ENCODE measurements around the gene UBE2H.
"Not testable (repeated sequence)": the region's sequence is repeated elsewhere in the genome, so short reads cannot be mapped to it uniquely, and the experiment has no call there.

The UBE2H gene

GRCh38 chr7:129840757-129841156 lies 112.0 kb downstream of the UBE2H start:
- no peak for DNase-seq

DNA sequence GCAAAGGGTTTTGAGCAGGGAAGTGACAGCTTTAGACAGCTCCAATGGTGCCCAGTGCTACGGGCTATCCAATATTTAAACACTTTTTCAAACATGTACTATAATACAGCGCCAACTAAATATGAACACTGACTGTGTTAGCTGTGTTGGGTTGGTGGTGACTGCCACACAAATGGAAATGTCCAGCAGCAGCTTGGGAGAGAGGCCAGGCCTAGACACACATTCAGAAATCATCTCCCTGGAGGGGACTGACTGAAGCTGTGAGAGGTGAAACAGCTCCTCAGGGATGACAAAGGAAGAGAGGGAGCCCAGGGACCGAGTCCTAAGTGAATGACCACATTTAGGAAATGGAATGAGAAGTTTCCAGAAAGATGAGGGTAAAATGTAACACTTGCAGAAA lies 115.8 kb downstream of the UBE2H start:
- DNase-seq, result no peak

DNA sequence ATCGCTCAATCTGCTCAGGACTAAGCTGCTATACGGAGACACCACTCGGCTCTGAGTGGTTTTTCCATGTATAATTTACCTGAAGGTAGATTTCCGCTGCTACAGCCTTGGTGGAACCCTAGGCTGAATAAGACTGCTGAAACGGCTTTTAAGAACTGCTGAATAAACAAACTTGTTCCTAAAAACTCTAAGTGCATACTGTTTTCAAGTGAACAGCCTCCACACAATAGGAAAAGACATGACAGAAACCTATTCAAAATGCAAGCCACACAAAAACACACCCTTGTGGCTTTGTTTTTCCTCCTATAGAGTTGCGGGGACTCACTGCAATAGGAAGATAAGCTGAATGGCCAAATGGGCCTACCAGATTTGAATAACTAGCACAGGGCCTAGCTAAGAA lies 117.2 kb downstream of the UBE2H start:
- DNase-seq, result no peak

DNA sequence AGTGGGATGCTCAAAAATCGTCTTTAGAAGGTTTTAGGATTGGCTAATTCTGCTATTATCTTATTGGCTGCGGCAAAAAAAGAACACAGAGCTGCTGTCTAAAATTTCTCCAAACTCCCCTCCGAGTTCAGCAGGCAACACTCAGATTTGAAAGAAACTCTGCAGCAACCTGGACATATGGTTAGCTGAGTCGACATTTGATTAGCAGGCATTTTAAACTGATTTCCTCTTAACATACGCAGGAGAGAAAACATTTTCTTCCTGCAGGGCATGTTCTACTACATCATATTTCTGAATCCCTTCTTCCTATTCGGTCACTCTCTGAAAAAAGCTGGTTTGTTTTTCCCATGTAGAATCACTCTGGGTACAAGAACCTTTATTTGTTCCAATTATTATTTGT lies 119.4 kb downstream of the UBE2H start:
- not testable (repeated sequence) for DNase-seq

DNA sequence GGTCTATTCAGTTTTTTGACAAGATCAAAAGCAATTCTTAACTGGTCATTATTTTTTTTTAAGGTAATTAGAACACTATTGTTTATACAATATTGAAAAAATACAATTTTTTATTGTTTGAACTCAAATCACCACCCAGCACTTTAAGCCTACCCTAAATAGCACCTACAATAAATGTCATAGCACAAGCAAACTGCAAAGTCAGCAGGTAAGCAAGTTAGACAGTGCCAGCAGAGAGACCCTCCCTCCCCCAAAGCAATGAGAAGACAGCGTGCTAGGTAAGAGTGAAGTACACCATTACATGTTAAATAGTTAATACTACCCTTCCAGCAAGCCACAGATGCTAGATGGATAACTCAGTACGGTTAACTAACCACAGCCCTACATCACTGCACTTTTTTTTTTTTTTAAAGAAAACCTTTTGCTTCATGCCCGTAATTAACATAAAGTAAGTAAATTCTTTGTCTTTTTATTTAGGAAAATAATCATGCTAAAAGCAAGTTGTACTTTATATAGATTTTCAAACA lies 120.0 kb downstream of the UBE2H start:
- DNase-seq, result no peak

- DNase-seq, result no peak
Measured at GRCh38 chr7:129832282-129832681, 120.5 kb downstream of the UBE2H start.

DNA sequence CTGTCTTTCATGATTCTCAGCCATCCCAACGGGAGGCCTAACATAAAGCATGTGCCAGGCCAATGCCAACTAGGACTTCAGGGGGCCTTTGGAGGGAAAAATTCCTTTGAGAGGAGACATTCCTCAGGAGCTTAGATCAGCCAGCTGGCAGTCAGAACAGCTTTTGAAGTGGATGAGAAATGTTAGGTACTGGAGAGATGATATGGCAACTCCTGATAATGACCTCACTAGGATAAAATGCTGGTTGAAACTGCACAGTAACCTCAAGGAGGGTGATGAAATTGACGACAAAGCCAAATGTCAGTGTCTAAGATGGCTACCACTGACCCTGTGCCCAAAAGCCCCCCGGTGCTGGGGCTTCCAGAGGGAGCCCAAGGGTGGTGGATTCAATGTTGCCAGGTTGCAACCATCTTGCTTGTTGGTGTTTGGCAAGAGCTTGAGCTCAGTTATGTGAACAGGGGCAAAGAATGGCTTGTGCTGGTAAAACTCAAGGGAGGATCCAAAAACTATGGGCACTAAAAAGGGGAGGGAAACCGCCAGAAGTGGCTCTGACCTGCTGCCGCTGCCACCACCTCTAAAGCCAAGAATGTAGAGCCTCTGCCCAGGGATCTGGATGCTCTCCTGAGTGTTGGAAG lies 121.2 kb downstream of the UBE2H start:
- DNase-seq, result no peak

DNA sequence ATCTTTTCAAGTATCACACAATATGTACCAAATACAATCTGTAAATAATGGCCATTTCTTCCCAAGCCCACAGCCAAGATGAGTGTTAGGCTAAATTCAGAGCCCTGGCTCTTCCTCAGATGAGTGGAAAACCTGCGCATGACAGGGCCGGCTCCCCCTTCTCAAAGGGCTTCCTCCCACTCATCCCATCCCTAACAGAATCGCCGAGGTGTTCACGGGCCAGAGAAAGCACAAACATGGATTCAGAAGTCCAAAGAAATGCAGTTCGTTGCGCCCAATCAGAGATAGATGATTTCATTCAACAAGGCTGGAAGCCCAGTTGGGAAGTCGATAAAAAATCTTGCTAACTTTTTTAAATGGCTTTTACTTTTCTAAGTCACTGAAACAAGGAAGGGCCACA lies 121.8 kb downstream of the UBE2H start:
- no peak for DNase-seq

GRCh38 chr7:129829737-129830631 lies 122.8 kb downstream of the UBE2H start:
- DNase-seq, result peak; percentile 74 to 78

- no peak for DNase-seq
Measured at GRCh38 chr7:129828989-129829736, 123.6 kb downstream of the UBE2H start.

- DNase-seq, result no peak
Measured at GRCh38 chr7:129828078-129828762, 124.5 kb downstream of the UBE2H start.

GRCh38 chr7:129827467-129827990 lies 125.2 kb downstream of the UBE2H start:
- no peak for DNase-seq

DNA sequence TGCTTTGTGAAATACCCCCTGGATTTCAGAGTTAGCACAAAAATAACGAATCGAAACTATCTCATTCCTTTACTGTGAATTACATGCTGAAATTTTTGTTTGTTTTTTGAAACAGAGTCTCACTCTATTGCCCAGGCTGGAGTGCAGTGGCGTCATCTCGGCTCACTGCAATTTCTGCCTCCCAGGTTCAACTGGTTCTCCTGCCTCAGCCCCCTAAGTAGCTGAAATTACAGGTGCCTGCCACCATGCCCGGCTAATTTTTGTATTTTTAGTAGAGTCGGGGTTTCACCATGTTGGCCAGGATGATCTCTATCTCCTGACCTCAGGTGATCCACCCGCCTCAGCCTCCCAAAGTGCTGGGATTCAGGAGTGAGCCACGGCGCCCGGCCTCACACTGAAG lies 125.9 kb downstream of the UBE2H start:
- DNase-seq, result not testable (repeated sequence)

DNA sequence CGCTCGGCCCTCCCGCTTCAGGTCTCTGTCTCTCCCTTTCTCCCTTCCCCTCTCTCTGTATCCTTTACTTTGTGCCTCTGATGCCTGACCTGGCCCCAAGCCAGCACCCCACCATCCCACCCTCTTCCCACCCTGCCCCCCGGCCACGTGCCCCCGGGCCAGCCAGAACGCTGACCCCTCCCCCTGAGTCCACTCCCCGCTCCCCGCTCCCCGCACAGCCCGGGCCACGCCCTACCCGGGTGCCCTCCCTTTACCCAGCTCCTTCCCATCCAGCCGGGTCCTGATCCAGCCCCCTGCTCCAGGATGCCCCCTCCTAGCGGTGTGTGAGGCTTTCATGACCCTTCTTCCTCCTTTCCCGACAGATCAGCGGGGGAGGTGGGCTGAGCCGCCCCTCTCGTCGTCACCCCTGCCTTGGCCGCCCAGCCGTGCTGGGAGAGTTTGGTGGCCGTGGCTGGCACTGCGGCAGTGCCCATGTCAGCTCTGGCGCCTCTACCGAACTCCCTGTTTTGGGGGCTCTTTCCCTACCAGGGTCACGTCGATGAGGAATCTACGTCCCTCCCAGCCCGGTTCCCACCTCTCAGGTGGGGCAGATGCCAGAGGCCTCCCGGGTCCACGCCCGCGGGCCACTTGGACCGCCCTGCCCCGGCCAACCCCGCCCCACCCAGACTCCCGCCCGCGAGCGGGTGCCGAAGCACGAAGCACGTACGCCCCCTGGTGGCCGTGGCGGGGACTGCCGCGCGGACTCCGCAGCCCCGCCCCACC lies 127.4 kb downstream of the UBE2H start:
- DNase-seq, result peak; percentile 86 to 90

DNA sequence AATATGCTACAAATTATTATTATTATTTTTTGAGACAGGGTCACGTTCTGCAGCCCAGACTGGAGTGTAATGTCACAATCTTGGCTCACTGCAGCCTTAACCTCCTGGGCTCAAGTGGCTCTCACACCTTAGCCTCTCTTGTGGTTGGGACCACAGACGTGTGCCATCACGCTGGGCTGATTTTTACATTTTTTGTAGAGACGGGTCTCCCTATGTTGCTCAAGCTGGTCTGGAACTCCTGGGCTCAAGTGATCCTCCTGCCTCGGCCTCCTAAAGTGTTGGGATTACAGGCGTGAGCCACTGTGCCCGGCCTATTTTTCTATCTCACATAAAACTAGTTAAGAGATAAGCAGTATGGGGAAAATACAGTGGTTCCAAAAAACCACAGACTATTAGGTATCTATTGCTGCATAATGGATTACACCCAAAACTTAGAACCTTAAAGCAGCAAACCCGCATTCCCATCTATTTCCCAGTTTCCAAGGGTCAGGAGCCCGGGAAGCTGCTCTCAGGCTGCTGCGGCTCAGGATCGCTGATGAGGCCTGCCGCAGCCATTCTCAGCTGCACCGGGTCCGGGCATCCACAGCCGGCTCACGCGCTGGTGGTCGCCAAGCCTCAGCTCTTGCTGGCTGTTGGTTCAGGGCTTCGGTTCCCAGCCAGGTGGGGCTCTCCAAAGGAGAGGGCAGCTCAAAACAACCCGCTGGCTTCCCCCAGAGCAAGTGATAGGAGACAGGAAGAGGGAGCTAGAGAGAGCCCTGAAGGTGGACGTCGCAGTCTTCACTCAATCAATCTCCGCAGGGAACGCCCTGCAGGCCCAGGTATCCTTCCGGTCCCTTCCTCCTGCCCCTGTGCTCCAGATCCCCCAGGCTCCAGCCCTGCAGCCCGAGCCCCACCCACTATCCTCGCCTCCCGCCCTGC lies 128.2 kb downstream of the UBE2H start:
- peak; percentile 97 for DNase-seq

DNA sequence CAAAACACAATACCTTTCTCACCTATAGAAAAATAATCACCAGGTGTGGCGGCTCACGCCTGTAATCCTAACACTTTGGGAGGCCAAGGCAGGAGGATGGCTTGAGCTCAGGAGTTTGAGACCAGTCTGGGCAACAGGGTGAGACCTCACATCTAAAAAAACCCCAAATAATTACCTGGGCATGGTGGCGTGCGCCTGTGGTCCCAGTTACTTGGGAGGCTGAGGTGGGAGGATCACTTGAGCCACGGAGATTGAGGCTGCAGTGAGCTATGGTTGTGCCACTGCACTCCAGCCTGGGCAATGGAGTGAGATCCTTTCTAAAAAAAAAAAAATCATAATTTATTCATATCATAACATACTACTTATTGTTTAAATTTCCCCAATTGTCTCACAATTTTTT lies 129.6 kb downstream of the UBE2H start:
- not testable (repeated sequence) for DNase-seq

GRCh38 chr7:129821476-129821875 lies 131.3 kb downstream of the UBE2H start:
- DNase-seq, result no peak

- DNase-seq, result no peak
Measured at GRCh38 chr7:129816742-129817141, 136.0 kb downstream of the UBE2H start.

DNA sequence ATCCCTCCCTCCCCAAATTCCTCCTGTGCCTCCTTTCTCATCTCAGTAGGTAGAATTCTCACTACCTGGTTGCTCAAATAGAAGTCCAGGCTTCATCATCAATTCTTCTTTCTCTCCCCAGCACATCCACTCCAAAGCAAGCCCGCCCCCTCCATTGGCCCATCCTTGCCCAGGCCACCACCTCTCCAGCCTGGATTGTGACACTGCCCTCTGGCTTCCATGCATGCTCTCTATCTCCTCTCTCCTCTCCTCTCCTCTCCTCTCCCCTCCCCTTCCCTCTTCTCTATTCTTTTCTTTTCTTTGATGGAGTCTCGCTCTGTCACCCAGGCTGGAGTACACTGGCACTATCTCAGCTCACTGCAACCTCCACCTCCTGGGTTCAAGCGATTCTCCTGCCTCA lies 144.9 kb downstream of the UBE2H start:
- no peak for DNase-seq

DNA sequence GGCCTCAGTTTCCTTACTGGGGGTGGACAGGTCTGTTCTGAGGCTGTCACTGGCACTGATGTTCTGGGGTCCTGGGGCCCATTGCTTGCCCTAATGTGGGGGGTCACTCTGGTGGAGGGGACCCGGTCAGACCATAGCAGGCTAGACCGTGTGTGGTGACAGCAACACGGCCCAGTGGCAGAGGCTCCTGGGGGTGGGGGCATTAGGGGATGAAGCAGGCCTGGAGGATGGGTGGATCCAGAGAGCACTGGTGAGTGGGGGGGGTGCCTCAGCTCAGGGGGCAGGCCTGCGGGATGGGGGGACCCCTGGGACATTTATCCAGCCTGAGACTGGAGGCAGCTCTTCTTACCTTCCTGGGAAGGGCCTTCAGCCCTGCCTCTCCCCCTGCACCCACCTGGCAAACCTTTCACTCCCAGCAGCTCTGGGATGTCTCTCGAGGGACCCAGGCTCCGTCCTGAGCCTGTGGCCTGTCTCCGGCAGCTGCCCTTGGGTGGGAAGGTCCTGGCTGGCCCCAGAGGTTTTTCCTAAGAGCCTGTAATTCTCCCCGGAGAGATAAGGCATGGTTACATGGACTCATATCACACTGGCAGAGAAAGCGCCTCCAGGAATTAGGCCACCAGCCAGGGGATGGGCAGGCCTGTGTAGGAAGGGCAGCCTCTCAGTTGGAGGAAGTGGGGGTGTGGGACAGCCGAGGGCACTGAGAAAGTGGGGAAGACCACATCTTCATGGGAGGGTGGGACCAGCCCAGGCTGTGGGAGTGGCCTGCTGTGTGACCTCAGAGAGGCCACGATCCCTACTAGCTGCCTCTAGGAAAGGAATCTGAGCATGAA lies 147.7 kb downstream of the UBE2H start:
- no peak for DNase-seq

Measured in NCI-H2081 (cell line).